CD4-positive, alpha-beta T cell treated with Interleukin-4 for 1 hour (primary cell): ENCODE results near the gene PYGL.
A peak's percentile ranks its signal among the peaks of the same experiment; 100 is the strongest.
"Not testable (repeated sequence)": the region's sequence is repeated elsewhere in the genome, so short reads cannot be mapped to it uniquely, and the experiment has no call there.

ENCODE experiments used
- DNase-seq, 2 donors: peaks; one replicate each; pipeline ENCODE4 v3.0.0-alpha.2; 2020 to 2022

The PYGL gene

GRCh38 chr14:50924843-50925242 is 19.4 kb downstream of the PYGL start:
- no peak for DNase-seq

- no peak for DNase-seq
Measured at GRCh38 chr14:50924236-50924635, 20.0 kb downstream of the PYGL start.

GRCh38 chr14:50922803-50923202 is 21.5 kb downstream of the PYGL start:
- no peak for DNase-seq

- DNase-seq = no peak
Measured at GRCh38 chr14:50920482-50921230, 23.6 kb downstream of the PYGL start.

GRCh38 chr14:50919524-50919923 is 24.8 kb downstream of the PYGL start:
- DNase-seq = not testable (repeated sequence)

- no peak for DNase-seq
Measured at GRCh38 chr14:50917449-50917848, 26.8 kb downstream of the PYGL start.

- DNase-seq = no peak
Measured at GRCh38 chr14:50910495-50911420, 33.5 kb downstream of the PYGL start.

- no peak for DNase-seq
Measured at GRCh38 chr14:50906326-50907065, 37.8 kb downstream of the PYGL start.

GRCh38 chr14:50904719-50905118 is 39.6 kb downstream of the PYGL start:
- no peak for DNase-seq

- no peak for DNase-seq
Measured at GRCh38 chr14:50901361-50901760, 42.9 kb downstream of the PYGL start.

- no peak for DNase-seq
Measured at GRCh38 chr14:50897658-50898175, 46.6 kb downstream of the PYGL start.

GRCh38 chr14:50897005-50897404 is 47.3 kb downstream of the PYGL start:
- not testable (repeated sequence) for DNase-seq

GRCh38 chr14:50896421-50896820 is 47.9 kb downstream of the PYGL start:
- DNase-seq = not testable (repeated sequence)

GRCh38 chr14:50892255-50892654 is 52.0 kb downstream of the PYGL start:
- no peak for DNase-seq

- DNase-seq = no peak
Measured at GRCh38 chr14:50887476-50887875, 56.8 kb downstream of the PYGL start.

GRCh38 chr14:50883827-50884197 is 60.5 kb downstream of the PYGL start:
- no peak for DNase-seq

GRCh38 chr14:50882932-50883826 is 61.1 kb downstream of the PYGL start:
- no peak for DNase-seq

- DNase-seq = peak; percentile 52 to 58
Measured at GRCh38 chr14:50875359-50876070, 68.8 kb downstream of the PYGL start.

- no peak for DNase-seq
Measured at GRCh38 chr14:50874757-50875156, 69.5 kb downstream of the PYGL start.

- DNase-seq = no peak
Measured at GRCh38 chr14:50871914-50872732, 72.2 kb downstream of the PYGL start, which contains the start of gene ABHD12B. Gene ABHD12B (plus strand): TSS chr14:50872053. CDS start chr14:50872175, 122 bp downstream.
